Bronchial epithelial cell (primary cell): ENCODE results near the gene IL21R. TPM values are rescaled to one million over a fixed set of nuclear protein-coding genes. Genes with fewer than 3 reads are reported as not detected.

ENCODE experiments used
- DNase-seq: peaks from one replicate; pipeline ENCODE4 v3.0.0-alpha.2; 2010; ENCODE audit warnings: low read depth
- FAIRE-seq: peaks from 2 replicates; lab custom pipeline; 2011; peaks lifted over from hg19 to GRCh38; lab: Jason Lieb, UNC
- H3K27me3 ChIP-seq: 2 replicates; pipeline ENCODE4 v1.5.1; 2011; ENCODE audit warnings: low read length; ENCODE audit not compliant: control insufficient read depth, insufficient read depth
- H3K36me3 ChIP-seq: 2 replicates; pipeline ENCODE4 v1.5.1; 2011; ENCODE audit warnings: low read length; ENCODE audit not compliant: control insufficient read depth, insufficient read depth
- H3K4me3 ChIP-seq: 2 replicates; pipeline ENCODE4 v1.5.1; 2011; ENCODE audit warnings: mild to moderate bottlenecking, low read depth, low read length, control low read depth
- total RNA-seq: library from RNA; depleted of rRNA; stranded (reverse); fragments of >200 nt; gene quantifications from 2 replicates; pipeline ENCODE4 v1.2.1, GENCODE V29; 2014
- TF ChIP-seq, protein P1 (sequence below): IDR thresholded peaks from 2 replicates; pipeline ENCODE4 v1.5.1; 2011; ENCODE audit warnings: mild to moderate bottlenecking, moderate library complexity, low read length, control low read depth, inconsistent platforms; ENCODE audit not compliant: insufficient read depth, severe bottlenecking

The IL21R gene
- total RNA-seq, 1 donor from 2014 or later = not detected

GRCh38 chr16:27361987-27362386 lies 40.0 kb upstream of the IL21R start:
- FAIRE-seq (no peak), DNase-seq (no peak)
- H3K4me3 ChIP-seq = no peak overlapping the region
- peaks cover 27% of the 10 kb centered on the region for H3K36me3 ChIP-seq
- TF ChIP-seq, protein P1, sequence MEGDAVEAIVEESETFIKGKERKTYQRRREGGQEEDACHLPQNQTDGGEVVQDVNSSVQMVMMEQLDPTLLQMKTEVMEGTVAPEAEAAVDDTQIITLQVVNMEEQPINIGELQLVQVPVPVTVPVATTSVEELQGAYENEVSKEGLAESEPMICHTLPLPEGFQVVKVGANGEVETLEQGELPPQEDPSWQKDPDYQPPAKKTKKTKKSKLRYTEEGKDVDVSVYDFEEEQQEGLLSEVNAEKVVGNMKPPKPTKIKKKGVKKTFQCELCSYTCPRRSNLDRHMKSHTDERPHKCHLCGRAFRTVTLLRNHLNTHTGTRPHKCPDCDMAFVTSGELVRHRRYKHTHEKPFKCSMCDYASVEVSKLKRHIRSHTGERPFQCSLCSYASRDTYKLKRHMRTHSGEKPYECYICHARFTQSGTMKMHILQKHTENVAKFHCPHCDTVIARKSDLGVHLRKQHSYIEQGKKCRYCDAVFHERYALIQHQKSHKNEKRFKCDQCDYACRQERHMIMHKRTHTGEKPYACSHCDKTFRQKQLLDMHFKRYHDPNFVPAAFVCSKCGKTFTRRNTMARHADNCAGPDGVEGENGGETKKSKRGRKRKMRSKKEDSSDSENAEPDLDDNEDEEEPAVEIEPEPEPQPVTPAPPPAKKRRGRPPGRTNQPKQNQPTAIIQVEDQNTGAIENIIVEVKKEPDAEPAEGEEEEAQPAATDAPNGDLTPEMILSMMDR = no peak
- H3K27me3 ChIP-seq = no peaks in the 10 kb centered on the region

DNA sequence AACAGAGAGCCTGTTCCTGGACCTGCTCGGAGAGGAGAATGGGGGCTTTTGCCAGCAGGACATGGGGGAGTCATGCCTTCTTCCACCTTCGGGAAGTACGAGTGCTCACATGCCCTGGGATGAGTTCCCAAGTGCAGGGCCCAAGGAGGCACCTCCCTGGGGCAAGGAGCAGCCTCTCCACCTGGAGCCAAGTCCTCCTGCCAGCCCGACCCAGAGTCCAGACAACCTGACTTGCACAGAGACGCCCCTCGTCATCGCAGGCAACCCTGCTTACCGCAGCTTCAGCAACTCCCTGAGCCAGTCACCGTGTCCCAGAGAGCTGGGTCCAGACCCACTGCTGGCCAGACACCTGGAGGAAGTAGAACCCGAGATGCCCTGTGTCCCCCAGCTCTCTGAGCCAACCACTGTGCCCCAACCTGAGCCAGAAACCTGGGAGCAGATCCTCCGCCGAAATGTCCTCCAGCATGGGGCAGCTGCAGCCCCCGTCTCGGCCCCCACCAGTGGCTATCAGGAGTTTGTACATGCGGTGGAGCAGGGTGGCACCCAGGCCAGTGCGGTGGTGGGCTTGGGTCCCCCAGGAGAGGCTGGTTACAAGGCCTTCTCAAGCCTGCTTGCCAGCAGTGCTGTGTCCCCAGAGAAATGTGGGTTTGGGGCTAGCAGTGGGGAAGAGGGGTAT lies 39.3 kb upstream of the IL21R start:
- TF ChIP-seq, protein P1 = no peak
- DNase-seq (peak; percentile 13), FAIRE-seq (no peak)
- H3K36me3 ChIP-seq = peaks cover 26% of the 10 kb centered on the region
- H3K4me3 ChIP-seq = no peak overlapping the region
- H3K27me3 ChIP-seq = no peaks in the 10 kb centered on the region

DNA sequence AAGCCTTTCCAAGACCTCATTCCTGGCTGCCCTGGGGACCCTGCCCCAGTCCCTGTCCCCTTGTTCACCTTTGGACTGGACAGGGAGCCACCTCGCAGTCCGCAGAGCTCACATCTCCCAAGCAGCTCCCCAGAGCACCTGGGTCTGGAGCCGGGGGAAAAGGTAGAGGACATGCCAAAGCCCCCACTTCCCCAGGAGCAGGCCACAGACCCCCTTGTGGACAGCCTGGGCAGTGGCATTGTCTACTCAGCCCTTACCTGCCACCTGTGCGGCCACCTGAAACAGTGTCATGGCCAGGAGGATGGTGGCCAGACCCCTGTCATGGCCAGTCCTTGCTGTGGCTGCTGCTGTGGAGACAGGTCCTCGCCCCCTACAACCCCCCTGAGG lies 38.7 kb upstream of the IL21R start:
- FAIRE-seq = no peak
- Histone ChIP-seq H3K4me3 (no peak overlapping the region), H3K36me3 (peaks cover 26% of the 10 kb centered on the region), H3K27me3 (no peaks in the 10 kb centered on the region)
- TF ChIP-seq, protein P1 = peak; percentile 17
- DNase-seq = no peak

GRCh38 chr16:27363797-27364196 lies 38.2 kb upstream of the IL21R start:
- no peak overlapping the region for H3K4me3 ChIP-seq
- peak; percentile 63 for DNase-seq
- no peak for FAIRE-seq
- no peaks in the 10 kb centered on the region for H3K27me3 ChIP-seq
- peaks cover 25% of the 10 kb centered on the region for H3K36me3 ChIP-seq
- TF ChIP-seq, protein P1 = no peak

DNA sequence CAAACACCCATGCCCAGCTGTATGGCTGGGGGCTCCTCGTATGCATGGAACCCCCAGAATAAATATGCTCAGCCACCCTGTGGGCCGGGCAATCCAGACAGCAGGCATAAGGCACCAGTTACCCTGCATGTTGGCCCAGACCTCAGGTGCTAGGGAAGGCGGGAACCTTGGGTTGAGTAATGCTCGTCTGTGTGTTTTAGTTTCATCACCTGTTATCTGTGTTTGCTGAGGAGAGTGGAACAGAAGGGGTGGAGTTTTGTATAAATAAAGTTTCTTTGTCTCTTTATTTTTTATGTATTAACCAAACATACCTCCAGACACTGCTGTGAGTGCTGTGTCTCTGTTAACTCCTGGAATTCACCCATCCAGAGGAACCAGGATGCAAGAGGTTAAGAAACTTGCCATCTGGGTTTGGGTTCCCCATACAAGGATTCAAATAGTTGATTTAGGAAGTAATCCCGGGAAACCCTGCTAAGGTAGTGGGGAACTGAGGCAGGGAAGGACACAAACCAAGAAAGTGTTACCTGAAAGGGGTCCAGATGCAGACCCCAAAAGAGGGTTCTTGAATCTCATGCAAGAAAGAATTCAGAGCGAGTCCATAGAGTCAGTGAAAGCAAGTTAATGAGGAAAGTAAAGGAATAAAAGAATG lies 37.4 kb upstream of the IL21R start:
- Histone ChIP-seq H3K27me3 (no peaks in the 10 kb centered on the region), H3K36me3 (peaks cover 17% of the 10 kb centered on the region), H3K4me3 (no peak overlapping the region)
- TF ChIP-seq, protein P1 = no peak
- DNase-seq (peak; percentile 86), FAIRE-seq (no peak)
